NCI-H2196 treated with DMSO at 0.1 percent for 48 hours (cell line): ENCODE results near the gene USP46.

Experiments
- DNase-seq: peaks from one replicate; lab custom pipeline; 2025; ENCODE audit not compliant: unreplicated experiment; lab: John Stamatoyannopoulos, UW

Gene USP46

GRCh38 chr4:52657618-52658501 is 1.2 kb downstream of the USP46 start:
- DNase-seq: no peak

- DNase-seq: no peak
These were observed 1.8 kb downstream of the USP46 start for GRCh38 chr4:52657292-52657617.

- no peak for DNase-seq
These were observed 3.6 kb downstream of the USP46 start for GRCh38 chr4:52655506-52655905.

- no peak for DNase-seq
These were observed 7.0 kb downstream of the USP46 start for GRCh38 chr4:52651996-52652672.

- no peak for DNase-seq
These were observed 10.3 kb downstream of the USP46 start for GRCh38 chr4:52648836-52649235.

GRCh38 chr4:52646741-52647140 is 12.4 kb downstream of the USP46 start:
- DNase-seq: no peak

GRCh38 chr4:52646096-52646495 is 13.0 kb downstream of the USP46 start:
- DNase-seq: no peak

- DNase-seq: no peak
These were observed 13.8 kb downstream of the USP46 start for GRCh38 chr4:52645300-52645699.

GRCh38 chr4:52643785-52644244 is 15.3 kb downstream of the USP46 start:
- no peak for DNase-seq

- no peak for DNase-seq
These were observed 15.9 kb downstream of the USP46 start for GRCh38 chr4:52643190-52643589.

- no peak for DNase-seq
These were observed 17.1 kb downstream of the USP46 start for GRCh38 chr4:52641854-52642563.

- DNase-seq: no peak
These were observed 18.1 kb downstream of the USP46 start for GRCh38 chr4:52640808-52641565.

- no peak for DNase-seq
These were observed 20.4 kb downstream of the USP46 start for GRCh38 chr4:52638717-52639116.

- no peak for DNase-seq
These were observed 22.0 kb downstream of the USP46 start for GRCh38 chr4:52637116-52637515.

GRCh38 chr4:52635560-52635959 is 23.5 kb downstream of the USP46 start:
- no peak for DNase-seq

GRCh38 chr4:52635130-52635529 is 24.0 kb downstream of the USP46 start:
- DNase-seq: no peak

- no peak for DNase-seq
These were observed 25.3 kb downstream of the USP46 start for GRCh38 chr4:52633846-52634245.

GRCh38 chr4:52628974-52629373 is 30.1 kb downstream of the USP46 start:
- DNase-seq: no peak

GRCh38 chr4:52628543-52628942 is 30.6 kb downstream of the USP46 start:
- DNase-seq: no peak

- no peak for DNase-seq
These were observed 31.2 kb downstream of the USP46 start for GRCh38 chr4:52627876-52628275.

- no peak for DNase-seq
These were observed 33.9 kb downstream of the USP46 start for GRCh38 chr4:52625216-52625615.
